Middle frontal gyrus (tissue), 1 donor: ENCODE measurements around the gene SLC25A13.
A peak's percentile ranks its signal among the peaks of the same experiment; 100 is the strongest.

Source experiments
- DNase-seq: peaks from one replicate; pipeline ENCODE4 v3.0.0-alpha.2; 2015; ENCODE audit warnings: low spot score; ENCODE audit errors: extremely low spot score

SLC25A13 gene

GRCh38 chr7:96104984-96105383 is 216.9 kb downstream of the SLC25A13 start:
- no peak for DNase-seq

DNA sequence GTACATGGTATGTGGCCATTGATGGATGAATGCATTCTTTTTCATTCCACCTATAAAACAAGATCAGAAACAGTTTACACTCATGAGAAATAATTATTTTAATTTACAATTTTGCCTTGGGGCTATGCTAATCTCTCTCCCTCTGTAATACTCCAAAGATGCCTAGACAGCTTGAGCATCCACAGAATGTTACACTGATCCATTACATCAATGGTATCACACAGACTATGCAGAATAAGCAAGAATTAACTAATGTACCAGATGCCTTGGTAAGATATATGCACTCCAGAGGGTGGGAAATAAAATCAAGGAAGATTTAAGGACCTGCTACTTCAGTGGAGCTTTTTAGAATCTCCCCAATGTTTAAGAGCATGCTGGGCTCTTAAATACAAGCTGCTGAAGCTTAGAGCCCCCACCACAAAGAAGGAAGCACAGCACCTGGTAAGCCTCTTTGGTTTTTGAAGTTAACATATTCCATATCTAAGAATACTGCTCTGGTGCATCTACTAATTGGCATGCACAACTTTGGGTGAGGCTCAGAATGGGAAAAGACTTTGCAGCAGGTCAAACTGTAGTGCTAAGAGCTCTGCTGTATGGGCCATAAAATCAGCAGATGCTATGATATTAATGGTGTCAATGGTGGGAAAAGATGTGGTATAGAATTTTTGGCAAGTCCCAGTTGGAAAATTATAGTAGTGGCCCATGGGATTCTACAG is 219.6 kb downstream of the SLC25A13 start:
- no peak for DNase-seq

GRCh38 chr7:96100737-96101136 is 221.2 kb downstream of the SLC25A13 start:
- no peak for DNase-seq

GRCh38 chr7:96097835-96098234 is 224.1 kb downstream of the SLC25A13 start:
- DNase-seq = no peak

DNA sequence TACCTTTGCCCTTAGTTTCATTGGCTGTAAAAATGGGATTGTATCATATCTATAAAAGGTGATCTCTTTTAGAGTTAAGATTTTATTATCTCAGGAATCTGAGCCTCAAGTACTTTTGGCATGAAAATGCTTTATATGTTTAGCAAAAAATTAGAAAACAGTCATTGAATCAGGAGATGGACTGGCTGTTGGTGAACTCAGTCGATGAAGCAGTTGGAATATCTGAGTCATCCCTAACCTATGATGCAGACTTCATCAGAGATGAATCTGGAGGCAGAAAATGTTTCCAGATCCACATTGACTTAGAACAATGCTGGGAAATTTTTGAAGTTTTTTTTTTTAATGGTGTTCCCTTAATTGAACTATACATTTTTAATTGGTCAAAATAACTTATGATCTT is 228.5 kb downstream of the SLC25A13 start:
- no peak for DNase-seq

DNA sequence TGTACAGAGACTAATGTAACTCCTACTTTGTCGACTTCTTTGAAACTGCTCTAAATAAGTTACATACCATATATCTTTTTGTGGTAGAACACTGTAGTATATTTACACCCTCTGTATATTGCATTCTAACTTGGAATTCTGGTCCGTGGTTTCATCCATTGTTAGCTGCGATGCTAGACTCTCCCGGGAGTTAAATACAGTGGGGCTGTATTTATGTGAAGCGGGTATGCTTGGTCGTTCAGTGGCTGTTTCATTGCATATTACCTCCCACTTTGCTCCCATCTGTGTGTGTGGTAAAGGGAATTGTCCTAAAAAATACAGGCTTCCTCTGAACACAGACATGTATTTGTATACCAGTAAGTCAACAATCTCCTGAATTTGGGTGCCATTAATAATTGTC is 231.1 kb downstream of the SLC25A13 start:
- no peak for DNase-seq

- no peak for DNase-seq
These were observed 232.4 kb downstream of the SLC25A13 start for GRCh38 chr7:96089511-96089910.

DNA sequence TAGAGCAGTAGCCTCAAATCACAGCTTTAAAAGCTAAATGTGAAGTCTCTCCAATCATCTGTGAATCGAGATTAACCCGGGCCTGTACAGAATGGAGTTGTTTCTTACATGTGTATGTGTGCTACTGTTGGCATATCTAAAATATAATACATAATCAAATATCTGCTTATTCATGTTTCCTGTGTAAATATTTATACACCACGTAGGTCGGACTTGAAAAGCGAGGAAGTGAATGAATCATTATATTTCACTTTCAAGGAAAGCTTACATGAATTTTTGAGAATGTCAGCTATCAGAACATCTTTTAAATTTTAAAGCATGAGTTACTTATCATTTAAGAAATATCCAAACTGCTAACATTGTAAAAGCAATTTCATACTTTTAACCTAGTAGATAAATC is 233.3 kb downstream of the SLC25A13 start:
- DNase-seq = no peak

DNA sequence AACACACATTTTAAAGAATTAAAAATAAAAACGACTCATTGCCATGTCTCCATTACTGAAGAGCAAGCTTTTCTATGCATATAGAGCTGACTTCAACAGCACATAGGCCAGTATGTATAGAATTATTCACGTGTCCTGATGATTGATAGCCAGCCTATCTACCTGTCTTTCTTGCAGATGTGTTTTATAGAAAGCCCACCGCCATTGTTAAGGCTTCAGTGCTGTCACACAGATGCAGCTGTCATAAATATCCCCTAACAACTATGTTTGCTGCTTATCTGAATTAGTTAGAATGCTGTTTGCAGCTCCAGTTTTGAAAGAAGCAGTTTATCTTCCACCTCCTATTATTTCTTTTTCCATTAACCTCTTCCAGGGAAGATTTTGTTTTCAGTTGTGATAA is 235.9 kb downstream of the SLC25A13 start:
- no peak for DNase-seq

- no peak for DNase-seq
These were observed 236.9 kb downstream of the SLC25A13 start for GRCh38 chr7:96084881-96085553.

- no peak for DNase-seq
These were observed 241.9 kb downstream of the SLC25A13 start for GRCh38 chr7:96080027-96080426.

- no peak for DNase-seq
These were observed 245.6 kb downstream of the SLC25A13 start for GRCh38 chr7:96076350-96076707.

DNA sequence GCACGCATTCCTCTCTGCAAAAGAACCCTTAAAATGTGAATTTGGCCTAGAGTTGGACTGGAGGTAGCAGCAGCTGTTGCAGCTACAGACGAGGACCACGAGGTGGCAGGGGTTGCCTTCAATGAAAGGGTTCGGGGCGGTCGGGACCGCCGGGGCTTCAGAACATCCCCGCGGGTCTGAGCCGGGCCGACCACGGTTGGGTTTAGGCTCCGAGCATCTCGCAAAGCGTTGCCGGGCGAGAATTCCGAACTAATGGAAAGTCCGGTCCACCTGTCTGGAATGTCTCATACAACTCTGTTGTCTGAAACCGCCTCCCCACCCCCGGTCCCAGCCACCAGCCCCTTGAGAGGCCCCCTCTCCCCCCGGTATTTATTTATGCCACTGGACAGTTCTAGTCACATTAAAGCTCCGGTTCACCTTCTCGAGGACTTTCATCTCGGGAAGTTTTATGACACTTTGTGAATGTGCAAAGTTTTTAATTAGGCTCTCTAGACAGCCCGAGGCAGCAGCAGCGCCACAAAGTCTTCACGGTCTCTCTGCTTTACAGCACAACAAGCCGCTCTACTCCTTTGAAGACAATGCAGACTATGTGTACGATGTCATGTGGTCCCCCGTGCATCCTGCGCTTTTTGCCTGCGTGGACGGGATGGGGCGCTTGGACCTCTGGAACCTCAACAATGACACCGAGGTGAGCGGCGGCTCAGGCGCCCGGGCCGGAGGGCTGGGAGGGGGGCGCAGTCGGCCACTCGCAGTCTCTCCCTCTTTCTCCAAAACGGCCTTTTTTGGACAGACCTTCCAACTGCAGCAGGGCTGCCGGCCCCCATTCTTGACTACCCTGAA is 246.2 kb downstream of the SLC25A13 start:
- peak; percentile 54 for DNase-seq

GRCh38 chr7:96074871-96075270 is 247.0 kb downstream of the SLC25A13 start:
- no peak for DNase-seq
